HG02623 (cell line): ENCODE measurements around the gene BCL10.

ENCODE experiments used
- ATAC-seq: cut with Tn5 transposase; IDR thresholded peaks from one replicate; pipeline ENCODE4 v1.9.1; 2021; ENCODE audit warnings: moderate library complexity; ENCODE audit not compliant: unreplicated experiment

The BCL10 gene

DNA sequence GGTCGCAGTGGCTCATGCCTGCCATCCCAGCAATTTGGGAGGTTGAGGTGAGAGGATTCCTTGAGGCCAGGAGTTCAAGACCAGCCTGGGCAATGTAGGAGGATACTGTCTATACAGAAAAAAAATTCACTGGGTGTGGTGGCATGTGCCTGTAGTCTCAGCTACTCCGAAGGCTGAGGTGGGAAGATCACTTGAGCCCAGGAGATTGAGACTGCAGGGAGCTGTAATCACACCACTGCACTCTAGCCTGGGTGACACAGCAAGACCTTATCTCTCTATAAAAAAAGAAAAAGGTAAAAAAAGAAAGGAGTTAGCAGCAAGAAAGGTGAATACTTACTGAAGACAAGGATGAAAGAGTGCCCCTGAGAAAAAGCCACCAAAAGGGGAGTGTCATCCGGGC, 23.7 kb upstream of the BCL10 start:
- ATAC-seq, result no peak

DNA sequence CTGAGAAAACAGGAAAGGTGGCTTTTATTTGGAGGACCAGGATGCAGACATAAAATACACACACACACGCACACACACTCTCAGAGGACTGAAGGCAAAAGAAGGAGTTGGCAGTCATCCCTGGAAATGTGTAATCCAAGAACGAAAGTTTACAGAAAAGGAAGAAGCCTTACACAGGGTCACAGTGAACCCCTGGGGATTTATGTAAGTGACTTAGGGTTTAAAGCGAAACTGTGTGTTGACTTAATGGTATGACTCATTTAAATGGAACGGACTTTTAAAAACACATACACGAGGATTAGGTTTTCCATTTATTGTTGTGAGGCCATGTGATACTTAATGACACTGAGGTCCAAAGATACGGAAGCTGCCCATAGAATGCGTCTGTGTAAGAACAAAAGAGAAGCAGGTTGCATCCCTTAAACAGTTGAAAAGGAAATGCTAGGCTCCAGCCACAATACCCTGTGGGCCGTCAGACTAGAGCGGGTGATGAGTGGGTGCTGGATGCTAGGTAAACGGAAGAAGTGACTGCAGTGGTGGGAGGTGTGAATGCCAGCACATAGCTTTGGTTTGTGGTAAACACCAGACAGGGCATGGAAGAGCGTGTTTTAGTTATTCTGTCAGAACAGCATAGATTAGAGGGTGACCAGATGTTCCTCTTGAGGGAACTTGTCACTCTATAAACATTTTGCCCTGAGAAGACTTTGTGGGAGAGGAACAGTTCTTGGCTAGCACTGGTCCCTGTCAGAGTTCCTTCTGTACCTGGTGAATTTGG, 21.6 kb upstream of the BCL10 start:
- ATAC-seq, result peak; percentile 97

DNA sequence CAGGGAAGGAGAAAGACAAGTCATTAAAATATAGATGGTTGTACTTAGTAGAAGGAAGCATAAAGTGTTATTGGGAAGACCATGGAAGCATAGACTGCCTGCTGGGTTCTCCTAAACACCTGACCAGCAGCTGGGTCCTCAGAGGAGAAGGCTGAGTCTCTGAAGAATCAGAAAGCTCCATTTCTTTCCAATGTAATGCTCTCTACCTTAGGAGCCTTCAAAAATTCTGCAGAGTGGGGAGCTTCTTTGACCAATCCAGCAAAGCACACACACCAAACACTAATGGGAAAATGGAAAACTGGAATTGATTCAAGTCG, 21.1 kb upstream of the BCL10 start:
- no peak for ATAC-seq

DNA sequence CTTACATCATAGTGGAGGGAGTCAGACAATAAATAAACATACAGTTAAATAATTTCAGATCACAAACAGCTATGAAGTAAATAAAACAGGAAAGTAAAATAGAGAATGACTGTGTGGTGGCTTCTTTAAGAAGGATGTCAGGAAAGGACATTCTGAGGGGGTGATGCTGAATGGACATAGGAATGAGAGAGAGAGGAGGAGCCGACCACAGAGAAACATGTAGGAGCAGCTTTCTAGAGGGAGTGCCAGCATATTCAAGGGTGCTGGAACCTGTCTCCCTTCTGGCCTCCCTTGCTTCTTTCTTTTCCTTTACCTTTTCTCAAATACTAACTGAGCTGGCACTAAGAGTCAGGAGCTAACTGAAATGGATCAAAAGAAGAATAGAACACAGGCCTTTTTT, 20.5 kb upstream of the BCL10 start:
- no peak for ATAC-seq

DNA sequence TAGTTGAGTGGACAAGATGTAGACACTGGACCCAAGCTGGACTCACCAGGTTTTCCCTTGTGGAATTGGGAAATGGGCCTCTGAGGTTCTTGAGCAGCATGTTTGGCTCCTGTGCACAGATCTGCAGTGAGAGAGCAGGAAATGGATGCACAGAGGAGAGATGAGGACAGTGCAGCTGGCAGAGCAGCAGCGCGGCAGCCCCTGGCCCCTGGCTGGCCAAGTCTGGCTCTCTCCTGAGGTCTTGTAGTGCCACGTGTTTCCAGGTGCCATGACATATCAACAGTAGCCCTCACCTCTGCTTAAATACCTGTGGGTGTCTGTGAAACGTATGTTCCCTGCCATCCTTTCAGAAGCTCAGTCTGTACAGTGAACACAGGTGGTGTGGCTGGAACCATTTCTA, 19.2 kb upstream of the BCL10 start:
- no peak for ATAC-seq

DNA sequence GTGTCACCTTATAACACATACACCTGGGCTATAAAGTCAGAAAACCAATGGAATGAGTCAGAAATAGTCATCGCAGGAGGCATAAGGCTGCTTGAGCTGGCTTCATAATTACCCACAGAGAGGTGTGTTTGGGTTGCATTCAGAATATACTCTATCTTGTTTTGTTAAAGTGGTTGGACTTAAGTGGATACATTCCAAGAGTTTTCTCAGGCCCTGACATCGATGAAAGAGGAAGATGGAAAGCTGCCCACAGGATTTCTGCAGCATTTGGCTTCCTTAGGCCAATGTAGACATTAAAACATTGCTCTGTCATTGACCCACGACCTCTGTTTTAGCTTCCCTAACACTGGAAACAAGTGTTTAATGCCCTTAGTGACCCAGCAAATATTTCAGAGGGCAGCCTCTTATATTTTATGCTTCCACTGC, 18.6 kb upstream of the BCL10 start:
- ATAC-seq, result no peak

DNA sequence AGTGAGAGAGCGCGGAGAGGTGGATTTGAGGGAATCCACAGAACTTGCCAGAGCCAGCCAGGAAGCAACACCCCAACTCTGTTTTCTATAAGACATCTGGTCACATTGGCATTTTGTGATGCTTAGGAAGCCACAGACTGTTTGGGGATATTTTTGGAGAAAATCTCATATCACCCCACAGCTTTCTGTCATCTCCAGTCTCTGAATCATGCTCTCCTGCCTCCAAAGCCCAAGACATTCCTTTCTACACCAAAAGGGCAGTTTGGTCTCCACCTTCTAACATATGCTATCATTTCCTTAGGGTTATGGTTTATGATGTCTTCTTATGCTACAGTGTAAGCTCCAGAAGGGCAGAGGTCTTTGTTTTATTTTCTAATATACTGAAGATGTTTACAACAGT, 14.4 kb upstream of the BCL10 start:
- no peak for ATAC-seq

DNA sequence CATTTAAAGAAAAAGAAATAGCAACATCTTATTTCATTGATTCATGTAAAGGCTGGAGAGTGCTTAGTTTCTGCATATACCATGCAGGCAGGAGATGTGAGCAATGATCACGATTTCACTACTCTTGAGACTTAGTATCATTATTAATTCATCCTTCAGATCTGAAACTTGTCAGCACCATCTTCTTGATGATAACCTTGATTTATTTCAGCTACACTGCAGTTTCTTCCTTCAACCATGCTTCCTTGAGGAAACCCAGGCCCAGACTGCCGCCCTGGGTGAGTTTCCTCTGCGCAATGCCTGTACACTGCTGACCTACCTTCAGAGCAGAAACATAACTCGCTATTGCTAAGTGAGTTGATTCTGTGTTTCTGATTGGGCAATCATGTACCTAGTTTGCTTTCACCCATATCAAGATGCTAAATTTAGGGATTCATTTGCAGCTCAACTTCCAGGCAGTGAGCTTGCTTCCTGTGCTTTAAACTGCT, 13.5 kb upstream of the BCL10 start:
- no peak for ATAC-seq

DNA sequence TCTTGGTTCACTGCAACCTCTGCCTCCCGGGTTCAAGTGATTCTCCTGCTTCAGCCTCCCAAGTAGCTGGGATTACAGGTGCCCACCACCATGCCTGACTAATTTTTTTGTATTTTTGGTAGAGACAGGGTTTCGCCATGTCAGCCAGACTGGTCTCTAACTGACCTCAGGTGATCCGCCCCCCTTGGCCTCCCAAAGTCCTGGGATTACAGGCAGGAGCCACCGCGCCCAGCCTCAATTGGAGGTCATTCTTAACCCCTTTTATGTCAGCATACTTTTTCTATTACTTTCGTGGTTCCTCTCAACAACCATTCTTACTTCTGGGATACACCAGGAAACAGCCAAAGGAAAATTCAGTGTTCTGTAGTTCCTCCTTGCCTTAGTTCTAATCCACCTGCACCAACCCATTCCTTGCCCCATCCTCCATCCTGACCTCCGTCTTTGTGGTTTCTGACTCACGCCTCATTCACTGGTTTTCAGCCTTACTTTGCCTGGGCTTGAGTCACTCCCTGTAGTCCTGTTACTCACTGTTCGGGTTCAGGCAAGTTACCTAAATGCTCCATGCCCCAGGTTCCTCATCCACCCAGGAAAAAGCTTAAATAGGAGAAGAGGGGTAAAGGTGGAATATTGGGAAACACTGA, 12.9 kb upstream of the BCL10 start:
- ATAC-seq, result no peak

DNA sequence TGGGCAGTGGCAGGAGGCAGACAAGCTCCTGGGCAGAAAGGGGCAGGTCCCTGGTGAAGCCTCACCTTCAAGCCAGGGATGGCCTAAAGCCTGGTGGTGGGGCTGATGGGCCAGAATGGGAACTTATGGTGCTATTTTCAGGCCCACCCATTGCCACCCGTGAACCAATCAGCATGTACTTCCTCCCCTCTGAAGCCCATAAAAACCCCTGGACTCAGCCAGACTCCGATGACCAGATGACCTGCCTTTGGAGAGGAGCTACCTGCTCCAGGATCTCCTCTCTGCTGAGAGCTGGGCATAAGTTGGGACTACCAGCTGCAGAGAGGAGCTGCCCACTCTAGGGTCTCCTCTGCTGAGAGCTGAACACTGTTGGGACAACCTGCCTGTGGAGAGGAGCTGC, 7.8 kb upstream of the BCL10 start:
- ATAC-seq, result no peak

DNA sequence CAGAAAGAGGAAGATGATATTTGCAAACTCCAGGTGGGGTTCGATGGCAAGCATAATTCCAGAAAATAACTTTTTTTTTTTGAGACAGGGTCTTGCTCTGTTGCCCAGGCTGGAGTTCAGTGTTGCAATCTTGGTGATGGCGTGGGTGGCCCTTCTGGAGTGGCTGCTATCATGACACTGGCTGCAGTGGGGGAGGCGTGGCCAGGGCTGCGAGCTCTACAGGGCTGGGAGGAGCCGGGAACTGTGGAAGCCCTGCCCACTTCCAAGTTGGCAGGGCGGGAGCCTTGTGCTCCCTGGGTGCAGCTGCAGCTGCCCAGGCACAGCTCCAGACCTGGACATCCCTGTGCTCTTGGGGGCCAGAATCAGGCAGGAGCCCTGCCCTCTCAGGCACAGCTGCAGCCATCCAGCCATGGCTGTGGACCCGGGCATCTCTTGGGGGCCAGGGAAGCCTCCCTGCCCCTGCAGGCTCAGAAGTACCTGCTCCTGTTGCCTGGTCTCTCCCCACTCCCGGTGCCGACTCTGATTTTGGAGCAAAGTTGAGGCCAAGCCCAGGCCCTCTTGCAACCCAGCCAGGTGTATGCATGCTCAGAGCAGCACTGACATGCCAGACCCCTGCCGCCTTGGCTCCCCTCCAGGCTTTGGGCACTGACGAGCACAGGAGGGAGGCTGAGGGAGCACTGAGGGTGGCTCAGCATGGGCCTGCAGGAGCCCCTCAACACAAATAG, 7.2 kb upstream of the BCL10 start:
- no peak for ATAC-seq

DNA sequence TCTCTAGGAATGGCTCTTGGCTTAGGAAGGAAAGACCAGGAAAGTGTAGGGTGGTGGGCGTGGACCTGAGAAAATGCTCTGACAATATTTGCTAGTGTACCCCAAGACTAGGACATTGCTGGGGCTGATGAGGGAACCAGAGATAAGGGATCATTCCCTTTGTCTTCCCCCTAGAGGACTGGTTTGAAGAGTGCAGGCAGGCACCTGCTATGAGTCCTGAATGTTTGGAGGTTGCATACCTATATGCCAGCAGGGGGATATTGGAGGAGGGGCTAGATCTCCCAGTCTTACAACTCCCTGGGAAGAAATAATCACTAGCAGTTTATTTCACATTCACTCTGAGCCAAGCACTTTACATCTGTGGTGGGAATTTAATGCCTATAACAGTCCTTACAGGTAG, 6.0 kb upstream of the BCL10 start:
- ATAC-seq, result no peak

DNA sequence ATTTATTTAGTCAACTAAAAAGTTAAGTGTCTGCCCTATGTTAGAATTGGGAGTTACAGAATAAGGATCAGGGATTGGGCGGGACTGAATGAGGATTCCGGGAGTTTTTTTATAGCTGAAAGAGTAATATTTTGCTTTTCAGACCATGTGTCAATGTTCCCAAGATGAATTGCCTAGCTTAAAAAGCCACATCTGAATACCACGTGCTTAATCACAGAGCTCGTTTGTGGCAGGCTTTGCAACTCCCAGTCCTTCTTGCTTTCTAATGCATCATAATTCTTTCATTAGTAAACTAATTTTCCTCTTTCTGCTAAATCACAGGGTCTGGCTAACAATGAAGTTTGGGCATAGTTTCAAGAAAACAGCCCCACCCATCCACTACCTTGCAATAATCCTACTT, 4.2 kb upstream of the BCL10 start:
- no peak for ATAC-seq

DNA sequence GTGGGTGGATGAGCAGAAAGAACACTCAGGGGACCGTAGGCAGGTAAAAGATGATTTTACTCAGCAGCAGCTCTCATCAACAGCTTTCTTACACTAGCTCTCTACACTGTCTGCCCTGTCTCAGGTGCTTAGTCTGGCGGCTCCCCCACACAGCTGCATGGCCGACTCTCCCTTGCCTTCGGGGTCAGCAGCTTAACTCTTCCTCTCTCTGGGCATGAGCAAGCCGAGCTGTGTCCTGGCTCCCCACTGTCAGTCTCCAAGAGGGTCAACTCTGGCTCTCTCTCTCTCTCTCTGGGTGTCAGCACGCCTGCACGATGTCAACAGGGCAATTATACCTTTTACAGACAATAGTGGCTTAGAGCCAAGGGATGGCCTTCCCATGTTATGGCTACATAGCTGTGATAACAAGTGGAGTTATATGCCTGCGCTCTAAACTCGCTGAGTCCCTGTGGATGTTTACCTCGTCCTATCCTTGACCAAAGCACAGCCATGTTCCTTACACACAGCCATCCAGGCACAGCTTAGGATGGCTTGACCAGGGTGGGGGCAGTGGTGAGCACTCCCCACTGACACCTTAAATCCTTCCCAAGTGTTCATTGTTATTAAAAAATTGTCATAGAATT, 3.1 kb upstream of the BCL10 start:
- no peak for ATAC-seq

DNA sequence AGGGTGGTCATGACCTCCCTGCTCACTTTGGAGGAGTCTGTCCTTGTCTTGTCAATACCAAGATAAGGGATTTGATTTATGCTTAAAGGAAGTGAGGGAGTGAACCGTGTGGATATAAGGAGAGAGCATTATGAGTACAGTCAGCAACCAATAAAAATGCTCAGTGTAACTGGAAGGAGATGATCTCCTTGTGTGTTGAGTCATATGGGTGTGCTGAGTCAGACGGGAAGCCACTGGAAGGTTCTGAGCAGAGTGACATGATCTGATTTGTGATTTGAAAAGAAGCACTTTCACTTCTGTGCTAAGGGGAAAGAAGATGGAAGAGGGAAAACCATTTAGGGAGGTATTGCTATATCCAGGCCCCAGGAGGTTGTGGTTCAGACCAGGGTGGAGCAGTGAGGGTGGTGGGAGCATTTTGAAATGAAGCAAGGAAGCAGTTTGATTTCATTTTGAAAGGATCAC, 2.5 kb upstream of the BCL10 start:
- ATAC-seq, result no peak

DNA sequence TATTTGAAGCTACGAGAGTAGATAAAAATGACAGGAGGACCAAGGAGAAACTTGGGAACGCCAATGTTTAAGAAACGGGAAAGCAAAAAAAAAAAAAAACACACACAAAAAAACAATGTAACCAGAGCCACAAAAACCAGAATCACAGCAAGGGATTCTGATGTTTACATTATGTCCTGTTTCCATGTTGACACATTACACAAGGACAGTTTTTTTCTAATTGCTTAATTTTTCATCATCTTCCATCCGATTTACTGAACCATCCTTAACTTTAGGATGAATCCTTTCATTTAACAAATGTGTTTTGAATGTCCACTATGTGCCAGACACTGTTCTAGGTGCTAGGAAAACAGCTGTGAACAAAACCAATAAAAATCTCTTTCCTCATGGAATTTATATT, 1.4 kb upstream of the BCL10 start:
- ATAC-seq, result no peak

DNA sequence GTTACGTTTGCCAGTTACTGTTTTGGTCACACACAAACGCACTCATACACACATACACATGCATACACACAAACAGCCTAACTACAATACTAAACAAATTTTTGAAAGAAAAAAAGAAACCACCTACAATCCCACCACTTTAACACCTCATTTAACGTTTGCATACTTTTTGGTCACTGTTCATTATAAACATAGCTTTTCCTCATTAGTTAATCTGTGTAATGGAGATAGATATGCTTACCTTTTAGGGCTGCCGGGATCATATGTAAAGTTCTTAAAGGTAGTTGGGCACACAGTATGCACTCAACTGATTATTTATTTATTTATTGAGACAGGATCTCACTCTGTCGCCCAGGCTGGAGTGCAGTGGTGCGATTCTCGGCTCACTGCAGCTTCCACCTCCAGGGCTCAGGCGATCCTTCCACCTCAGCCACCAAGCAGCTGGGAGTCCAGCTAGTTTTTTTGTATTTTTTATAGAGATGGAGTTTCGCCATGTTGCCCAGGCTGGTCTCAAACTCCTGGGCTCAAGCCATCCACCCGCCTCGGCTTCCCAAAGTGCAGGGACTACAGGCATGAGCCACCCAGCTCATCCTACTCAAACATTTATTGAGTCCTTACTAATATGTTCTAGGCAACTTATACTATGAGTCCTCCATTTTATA, 677 bp upstream of the BCL10 start:
- ATAC-seq, result no peak

DNA sequence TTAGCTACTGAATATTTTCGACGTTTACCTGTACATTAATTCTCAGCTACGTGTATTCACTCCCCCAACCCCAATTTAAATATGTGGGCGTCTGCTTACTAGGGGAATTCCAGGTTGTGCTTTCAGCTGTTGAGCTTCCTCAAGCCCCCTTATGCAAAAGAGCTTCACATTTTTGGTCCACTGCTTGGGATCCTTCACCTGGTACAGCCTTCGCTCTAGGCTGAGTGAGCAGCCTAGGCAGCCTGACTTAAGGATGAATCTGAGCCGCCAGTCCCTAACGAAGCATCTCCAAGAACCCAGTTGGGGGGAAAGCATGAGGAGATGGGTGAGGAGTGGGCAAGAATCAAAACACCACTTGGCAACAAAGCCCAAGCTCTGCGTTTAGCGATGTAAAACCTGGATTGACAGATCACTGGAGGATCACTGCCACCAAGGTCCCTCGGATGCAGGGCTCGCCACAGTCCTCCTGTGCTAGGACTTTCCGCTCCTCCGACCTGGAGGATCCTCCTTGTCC, 674 bp downstream of the BCL10 start:
- peak; percentile 11 for ATAC-seq

DNA sequence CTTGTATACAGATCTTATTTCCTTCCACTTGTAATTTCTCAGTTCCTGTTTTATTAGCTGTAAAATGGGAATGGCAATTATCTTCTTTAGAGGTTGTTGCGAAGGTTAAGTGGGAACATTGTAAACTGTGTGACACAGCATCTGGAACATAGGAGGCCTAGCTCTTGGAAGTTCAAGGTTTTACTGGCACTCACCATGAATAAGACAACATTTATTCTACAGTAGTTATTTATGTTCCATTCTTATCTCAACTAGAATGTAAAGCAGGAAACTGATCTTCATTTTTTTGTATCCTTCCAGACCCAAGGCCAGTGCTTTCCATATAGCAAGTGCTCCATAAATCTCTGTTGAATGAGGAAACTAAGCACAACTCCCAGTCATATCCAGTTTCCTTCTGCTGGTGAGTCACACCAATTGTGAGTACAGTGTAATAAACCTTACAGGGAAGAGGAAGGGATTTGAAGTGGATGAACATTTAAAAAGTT, 1.4 kb downstream of the BCL10 start:
- no peak for ATAC-seq

DNA sequence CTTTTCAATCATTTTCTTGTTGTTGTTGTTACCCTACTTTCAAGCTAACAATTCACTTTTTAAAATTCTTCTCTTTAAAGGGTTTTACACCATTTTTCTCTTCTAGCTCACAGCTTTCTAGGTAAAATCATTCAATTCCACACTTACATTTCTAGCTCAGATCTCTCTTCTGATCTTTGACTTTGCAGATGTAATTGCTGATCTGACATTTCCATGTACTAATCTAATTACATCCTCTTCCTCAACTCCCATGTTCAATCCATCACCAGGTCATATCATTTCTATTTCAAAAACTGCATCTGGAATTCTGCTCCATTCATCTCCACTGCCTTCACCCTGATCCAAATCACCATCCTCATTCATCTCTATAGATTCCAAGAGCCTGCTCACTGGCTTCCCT, 3.0 kb downstream of the BCL10 start:
- ATAC-seq, result no peak
